Measurements from ENCODE around the gene CCDC40.

CCDC40 gene

DNA sequence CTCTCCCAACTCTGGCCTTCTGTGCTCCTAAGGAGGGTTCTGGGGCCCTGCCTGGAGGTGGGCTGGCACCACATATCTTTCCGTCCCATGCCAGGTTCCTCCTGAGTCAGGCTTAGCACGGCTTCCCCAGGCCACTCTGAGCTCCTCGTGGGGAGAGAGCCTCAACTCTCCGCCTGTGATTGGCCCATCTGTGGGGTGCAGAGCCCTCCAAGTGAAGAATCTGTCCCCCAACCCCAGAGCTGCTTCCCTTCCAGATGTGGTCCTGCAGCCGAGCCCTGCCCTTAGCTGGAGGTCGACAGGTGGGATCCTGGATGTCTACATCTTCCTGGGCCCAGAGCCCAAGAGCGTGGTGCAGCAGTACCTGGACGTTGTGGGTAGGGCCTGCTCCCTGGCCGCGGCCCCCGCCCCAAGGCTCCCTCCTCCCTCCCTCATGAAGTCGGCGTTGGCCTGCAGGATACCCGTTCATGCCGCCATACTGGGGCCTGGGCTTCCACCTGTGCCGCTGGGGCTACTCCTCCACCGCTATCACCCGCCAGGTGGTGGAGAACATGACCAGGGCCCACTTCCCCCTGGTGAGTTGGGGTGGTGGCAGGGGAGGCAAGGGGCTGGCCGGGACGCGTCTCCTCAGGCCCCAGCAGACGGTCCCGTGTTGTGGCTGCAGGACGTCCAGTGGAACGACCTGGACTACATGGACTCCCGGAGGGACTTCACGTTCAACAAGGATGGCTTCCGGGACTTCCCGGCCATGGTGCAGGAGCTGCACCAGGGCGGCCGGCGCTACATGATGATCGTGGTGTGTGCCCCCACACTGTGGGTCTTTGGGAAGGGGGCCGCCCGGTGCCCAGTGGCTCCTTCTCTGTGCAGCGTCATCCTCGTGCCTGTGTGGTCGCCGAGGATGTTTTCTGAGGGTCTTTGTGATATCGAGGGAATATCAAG lies 71.9 kb downstream of the CCDC40 start:
- H3K4me3 ChIP-seq (ENCODE audit: low read depth in 1 of 2, low read length in 2 of 2), result no peak overlapping the region
- no peaks in the 10 kb centered on the region for H3K4me1 ChIP-seq (ENCODE audit: control insufficient read depth in 1 of 2, insufficient read depth in 2 of 2, low read length in 2 of 2)
- peaks cover 0 to 7% of the 10 kb centered on the region in 2 donors for H3K36me3 ChIP-seq (ENCODE audit: control insufficient read depth in 1 of 2, insufficient read depth in 2 of 2, low read length in 2 of 2)
- no peak overlapping the region for H3K27ac ChIP-seq (ENCODE audit: low read length)
- H3K27me3 ChIP-seq (ENCODE audit: low read depth, low read length), result no peaks in the 10 kb centered on the region
- no peaks in the 10 kb centered on the region for H3K9me3 ChIP-seq (ENCODE audit: control insufficient read depth in 1 of 2, low read length in 2 of 2)

DNA sequence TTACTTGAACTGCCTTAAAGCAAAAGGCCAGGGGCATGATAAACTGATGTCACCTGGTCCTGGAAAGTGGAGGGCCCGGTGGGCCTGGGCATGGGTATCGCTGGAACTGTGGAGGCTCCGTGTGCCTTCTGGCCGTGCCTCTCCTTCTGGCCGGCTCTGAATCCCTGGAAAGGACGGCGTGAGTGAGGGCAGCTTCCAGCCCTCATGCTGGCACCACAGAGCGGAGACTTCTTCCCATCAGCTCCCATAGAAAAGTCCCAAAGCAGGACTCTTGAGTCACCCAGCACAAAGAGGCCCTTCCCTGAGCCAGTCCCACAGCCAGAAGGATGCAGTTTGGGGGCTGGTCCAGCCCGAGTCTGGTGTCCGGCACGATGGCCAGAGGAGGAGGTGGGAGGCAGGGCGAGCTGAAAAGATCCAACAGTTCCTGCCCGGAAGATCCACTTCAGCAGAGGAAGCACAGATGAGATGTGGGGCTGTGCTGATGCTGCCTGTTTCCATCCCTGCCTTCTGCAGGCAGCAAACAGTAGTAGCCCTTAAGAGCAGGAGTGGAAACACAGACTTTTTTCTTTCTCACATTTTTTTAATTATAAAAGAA lies 72.7 kb downstream of the CCDC40 start:
- Histone ChIP-seq H3K36me3 (ENCODE audit: control insufficient read depth in 1 of 2, insufficient read depth in 2 of 2, low read length in 2 of 2) (peaks cover 0 to 8% of the 10 kb centered on the region in 2 donors), H3K27ac (ENCODE audit: low read length) (no peak overlapping the region), H3K4me3 (ENCODE audit: low read depth in 1 of 2, low read length in 2 of 2) (no peak overlapping the region), H3K9me3 (ENCODE audit: control insufficient read depth in 1 of 2, low read length in 2 of 2) (no peaks in the 10 kb centered on the region), H3K27me3 (ENCODE audit: low read depth, low read length) (no peaks in the 10 kb centered on the region), H3K4me1 (ENCODE audit: control insufficient read depth in 1 of 2, insufficient read depth in 2 of 2, low read length in 2 of 2) (no peaks in the 10 kb centered on the region)

DNA sequence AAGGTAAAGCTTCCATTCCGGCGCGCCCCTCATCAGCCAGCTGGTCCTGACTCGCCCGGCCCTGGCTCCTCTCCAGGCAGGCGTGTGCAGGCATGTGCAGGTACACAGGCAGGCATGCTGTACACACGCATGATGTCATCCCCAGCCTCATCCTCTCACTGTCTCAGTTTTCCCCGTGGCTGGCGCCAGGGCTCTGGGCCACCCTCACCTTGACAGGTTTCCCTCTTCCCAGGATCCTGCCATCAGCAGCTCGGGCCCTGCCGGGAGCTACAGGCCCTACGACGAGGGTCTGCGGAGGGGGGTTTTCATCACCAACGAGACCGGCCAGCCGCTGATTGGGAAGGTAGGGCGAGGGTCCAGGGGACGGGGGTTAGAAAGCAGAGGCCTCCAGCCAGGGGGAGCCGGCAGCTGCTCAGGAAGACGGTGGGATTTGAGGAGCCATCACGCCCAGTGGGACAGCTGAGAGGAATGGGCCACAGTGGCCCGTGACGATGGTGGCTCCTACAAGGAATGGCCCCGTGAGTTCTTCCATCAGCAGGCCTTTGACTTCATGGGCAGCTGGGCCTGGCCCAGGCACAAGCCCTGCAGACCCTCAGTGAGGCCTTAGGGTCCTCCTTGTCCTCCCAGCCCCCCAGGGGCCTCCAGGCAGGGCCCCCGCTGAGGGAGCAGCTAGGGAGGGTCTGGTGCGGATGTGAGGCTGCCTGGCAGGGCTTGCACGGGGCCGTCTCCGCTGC lies 73.4 kb downstream of the CCDC40 start:
- Histone ChIP-seq H3K4me1 (ENCODE audit: control insufficient read depth in 1 of 2, insufficient read depth in 2 of 2, low read length in 2 of 2) (no peaks in the 10 kb centered on the region), H3K9me3 (ENCODE audit: control insufficient read depth in 1 of 2, low read length in 2 of 2) (no peaks in the 10 kb centered on the region), H3K36me3 (ENCODE audit: control insufficient read depth in 1 of 2, insufficient read depth in 2 of 2, low read length in 2 of 2) (peaks cover 0 to 9% of the 10 kb centered on the region in 2 donors), H3K27ac (ENCODE audit: low read length) (no peak overlapping the region), H3K27me3 (ENCODE audit: low read depth, low read length) (no peaks in the 10 kb centered on the region), H3K4me3 (ENCODE audit: low read depth in 1 of 2, low read length in 2 of 2) (no peak overlapping the region)

DNA sequence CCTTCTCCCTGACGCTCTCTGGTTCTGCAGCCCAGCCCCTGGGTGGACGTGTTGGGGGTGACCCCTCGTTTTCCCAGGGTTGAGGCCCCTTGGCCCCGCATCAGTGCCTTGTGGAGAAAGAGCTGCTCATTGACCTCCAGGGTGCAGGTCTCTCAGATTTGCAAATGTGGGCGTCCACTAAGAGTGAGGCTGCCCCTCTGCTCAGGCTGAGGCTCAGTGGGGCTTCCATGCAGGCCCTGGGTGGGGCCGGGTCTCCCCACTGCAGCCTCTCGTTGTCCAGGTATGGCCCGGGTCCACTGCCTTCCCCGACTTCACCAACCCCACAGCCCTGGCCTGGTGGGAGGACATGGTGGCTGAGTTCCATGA lies 74.0 kb downstream of the CCDC40 start:
- Histone ChIP-seq H3K27ac (ENCODE audit: low read length) (no peak overlapping the region), H3K9me3 (ENCODE audit: control insufficient read depth in 1 of 2, low read length in 2 of 2) (no peaks in the 10 kb centered on the region), H3K36me3 (ENCODE audit: control insufficient read depth in 1 of 2, insufficient read depth in 2 of 2, low read length in 2 of 2) (peaks cover 0 to 13% of the 10 kb centered on the region in 2 donors), H3K4me1 (ENCODE audit: control insufficient read depth in 1 of 2, insufficient read depth in 2 of 2, low read length in 2 of 2) (no peaks in the 10 kb centered on the region), H3K4me3 (ENCODE audit: low read depth in 1 of 2, low read length in 2 of 2) (no peak overlapping the region), H3K27me3 (ENCODE audit: low read depth, low read length) (no peaks in the 10 kb centered on the region)

DNA sequence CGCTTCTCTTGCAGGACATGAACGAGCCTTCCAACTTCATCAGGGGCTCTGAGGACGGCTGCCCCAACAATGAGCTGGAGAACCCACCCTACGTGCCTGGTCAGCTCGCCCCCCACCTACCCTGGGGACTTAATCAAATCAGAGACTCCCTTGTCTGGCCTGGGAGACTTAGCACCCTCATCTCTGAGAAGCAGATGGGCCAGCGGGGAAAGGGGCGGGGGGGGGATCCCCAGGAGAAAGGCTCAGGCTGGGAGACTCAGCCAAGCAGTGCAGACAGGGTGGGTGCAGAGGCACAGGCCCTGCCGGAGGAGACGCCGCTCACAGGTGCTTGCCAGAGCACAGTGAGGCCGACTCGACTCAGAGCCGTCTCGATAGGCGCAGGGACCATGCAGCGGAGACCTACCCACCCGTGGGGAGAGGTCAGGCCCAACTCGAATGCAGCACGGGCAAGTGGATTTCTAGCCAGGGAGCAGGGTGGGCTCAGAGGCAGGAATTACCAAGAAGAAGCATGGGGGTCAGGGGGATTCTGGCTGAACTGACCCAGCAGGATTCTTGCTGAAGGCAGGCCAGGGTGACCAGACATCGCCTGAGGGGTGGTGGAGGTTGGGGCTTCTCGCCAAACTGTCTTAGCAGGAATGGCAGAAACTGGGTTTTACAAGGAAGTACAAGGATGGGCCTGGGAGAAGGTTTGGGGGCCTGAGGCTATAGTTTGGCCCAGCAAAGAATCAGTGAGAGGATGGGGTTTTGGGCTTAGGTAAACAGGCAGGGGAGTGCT lies 74.7 kb downstream of the CCDC40 start:
- Histone ChIP-seq H3K27ac (ENCODE audit: low read length) (no peak overlapping the region), H3K9me3 (ENCODE audit: control insufficient read depth in 1 of 2, low read length in 2 of 2) (no peaks in the 10 kb centered on the region), H3K36me3 (ENCODE audit: control insufficient read depth in 1 of 2, insufficient read depth in 2 of 2, low read length in 2 of 2) (peaks cover 0 to 13% of the 10 kb centered on the region in 2 donors), H3K27me3 (ENCODE audit: low read depth, low read length) (no peaks in the 10 kb centered on the region), H3K4me3 (ENCODE audit: low read depth in 1 of 2, low read length in 2 of 2) (no peak overlapping the region), H3K4me1 (ENCODE audit: control insufficient read depth in 1 of 2, insufficient read depth in 2 of 2, low read length in 2 of 2) (no peaks in the 10 kb centered on the region)

DNA sequence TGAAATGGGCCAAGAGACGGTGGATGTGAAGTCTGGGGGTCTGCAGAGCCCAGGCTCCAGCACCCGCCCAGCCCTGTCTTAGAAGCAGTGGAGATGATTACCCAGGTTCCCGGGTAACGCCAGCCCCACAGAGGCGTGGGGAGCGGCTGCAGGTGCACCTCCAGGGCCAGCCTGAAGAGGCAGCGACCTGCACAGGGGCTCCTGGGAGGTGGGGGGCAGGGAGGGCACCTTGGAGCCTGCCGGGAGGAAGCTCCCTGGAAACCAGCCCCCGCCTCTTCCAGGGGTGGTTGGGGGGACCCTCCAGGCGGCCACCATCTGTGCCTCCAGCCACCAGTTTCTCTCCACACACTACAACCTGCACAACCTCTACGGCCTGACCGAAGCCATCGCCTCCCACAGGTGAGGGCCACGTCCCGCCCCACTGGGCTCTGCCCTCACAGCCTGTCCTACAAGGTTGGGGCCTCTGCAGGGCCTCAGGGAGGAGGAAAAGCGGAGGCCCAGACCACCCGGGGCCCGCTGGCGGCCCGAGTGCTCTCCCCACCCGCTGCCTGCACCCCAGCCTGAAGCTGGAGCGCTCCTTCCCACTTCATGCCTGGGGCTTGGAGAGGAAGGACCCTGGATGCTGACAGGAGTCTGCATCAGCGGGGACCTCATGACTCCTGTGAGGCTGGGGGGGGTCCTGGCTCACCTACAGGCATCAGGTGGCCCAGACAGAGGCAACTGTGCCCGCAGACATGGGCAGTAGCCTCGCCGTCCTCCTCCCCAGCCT lies 75.4 kb downstream of the CCDC40 start:
- no peaks in the 10 kb centered on the region for H3K27me3 ChIP-seq (ENCODE audit: low read depth, low read length)
- no peak overlapping the region for H3K27ac ChIP-seq (ENCODE audit: low read length)
- H3K9me3 ChIP-seq (ENCODE audit: control insufficient read depth in 1 of 2, low read length in 2 of 2), result no peaks in the 10 kb centered on the region
- no peak overlapping the region for H3K4me3 ChIP-seq (ENCODE audit: low read depth in 1 of 2, low read length in 2 of 2)
- no peaks in the 10 kb centered on the region for H3K4me1 ChIP-seq (ENCODE audit: control insufficient read depth in 1 of 2, insufficient read depth in 2 of 2, low read length in 2 of 2)
- H3K36me3 ChIP-seq (ENCODE audit: control insufficient read depth in 1 of 2, insufficient read depth in 2 of 2, low read length in 2 of 2), result peaks cover 0 to 13% of the 10 kb centered on the region in 2 donors

DNA sequence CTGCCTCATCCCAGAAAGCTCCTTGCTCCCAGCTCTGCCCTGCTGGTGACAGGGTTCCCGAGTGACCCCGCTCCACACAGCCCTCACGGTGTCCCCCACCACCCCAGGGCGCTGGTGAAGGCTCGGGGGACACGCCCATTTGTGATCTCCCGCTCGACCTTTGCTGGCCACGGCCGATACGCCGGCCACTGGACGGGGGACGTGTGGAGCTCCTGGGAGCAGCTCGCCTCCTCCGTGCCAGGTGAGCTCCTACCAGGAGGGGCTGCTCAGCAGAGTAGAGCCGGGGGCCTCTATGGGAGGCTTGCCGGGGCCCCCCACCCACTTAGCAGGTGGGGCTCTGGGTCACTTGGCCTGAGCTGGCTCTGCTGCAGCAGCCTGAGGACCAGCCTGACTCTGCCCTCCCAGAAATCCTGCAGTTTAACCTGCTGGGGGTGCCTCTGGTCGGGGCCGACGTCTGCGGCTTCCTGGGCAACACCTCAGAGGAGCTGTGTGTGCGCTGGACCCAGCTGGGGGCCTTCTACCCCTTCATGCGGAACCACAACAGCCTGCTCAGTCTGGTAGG lies 76.1 kb downstream of the CCDC40 start:
- Histone ChIP-seq H3K4me1 (ENCODE audit: control insufficient read depth in 1 of 2, insufficient read depth in 2 of 2, low read length in 2 of 2) (no peaks in the 10 kb centered on the region), H3K9me3 (ENCODE audit: control insufficient read depth in 1 of 2, low read length in 2 of 2) (no peaks in the 10 kb centered on the region), H3K27me3 (ENCODE audit: low read depth, low read length) (no peaks in the 10 kb centered on the region), H3K36me3 (ENCODE audit: control insufficient read depth in 1 of 2, insufficient read depth in 2 of 2, low read length in 2 of 2) (peaks cover 0 to 13% of the 10 kb centered on the region in 2 donors), H3K4me3 (ENCODE audit: low read depth in 1 of 2, low read length in 2 of 2) (no peak overlapping the region), H3K27ac (ENCODE audit: low read length) (no peak overlapping the region)

DNA sequence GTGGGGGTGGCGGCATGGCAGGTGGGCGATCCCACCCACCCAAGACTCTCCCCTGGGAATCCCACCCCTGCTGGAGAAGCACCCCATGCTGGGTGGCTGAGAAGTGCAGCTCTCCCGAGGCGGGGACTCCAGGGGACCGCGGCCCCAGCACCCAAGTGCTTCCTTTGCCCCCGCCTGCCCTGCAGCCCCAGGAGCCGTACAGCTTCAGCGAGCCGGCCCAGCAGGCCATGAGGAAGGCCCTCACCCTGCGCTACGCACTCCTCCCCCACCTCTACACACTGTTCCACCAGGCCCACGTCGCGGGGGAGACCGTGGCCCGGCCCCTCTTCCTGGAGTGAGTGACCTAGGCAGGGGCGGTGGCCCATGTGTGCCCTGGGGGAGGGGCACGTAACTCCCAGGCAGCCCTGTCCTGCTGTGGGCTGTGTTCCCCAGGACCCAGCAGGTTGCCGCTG lies 76.6 kb downstream of the CCDC40 start:
- Histone ChIP-seq H3K27me3 (ENCODE audit: low read depth, low read length) (no peaks in the 10 kb centered on the region), H3K4me3 (ENCODE audit: low read depth in 1 of 2, low read length in 2 of 2) (no peak overlapping the region)

DNA sequence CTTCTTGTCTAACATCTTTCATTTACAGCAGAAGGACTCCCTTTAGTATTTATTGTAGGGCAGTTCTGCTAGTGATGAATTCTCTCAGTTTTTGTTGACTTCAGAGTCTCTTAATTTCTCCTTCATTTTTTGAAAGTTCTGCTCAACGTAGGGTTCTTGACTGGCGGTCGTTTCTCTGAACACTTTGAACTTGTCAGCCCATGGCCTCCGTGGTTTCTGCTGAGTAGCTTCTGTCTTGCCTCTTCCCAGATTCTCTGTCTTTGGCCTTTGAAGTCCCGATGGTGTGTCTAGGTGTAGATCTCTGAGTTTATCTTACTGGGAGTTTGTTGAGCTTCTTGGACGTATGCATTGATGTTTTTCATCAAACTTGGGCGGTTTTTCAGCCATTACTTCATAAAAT lies 78.3 kb downstream of the CCDC40 start:
- H3K4me3 ChIP-seq (ENCODE audit: low read depth in 1 of 2, low read length in 2 of 2), result no peak overlapping the region
- no peak overlapping the region for H3K27ac ChIP-seq (ENCODE audit: low read length)
- no peaks in the 10 kb centered on the region for H3K4me1 ChIP-seq (ENCODE audit: control insufficient read depth in 1 of 2, insufficient read depth in 2 of 2, low read length in 2 of 2)
- peaks cover 0 to 22% of the 10 kb centered on the region in 2 donors for H3K36me3 ChIP-seq (ENCODE audit: control insufficient read depth in 1 of 2, insufficient read depth in 2 of 2, low read length in 2 of 2)
- H3K9me3 ChIP-seq (ENCODE audit: control insufficient read depth in 1 of 2, low read length in 2 of 2), result no peaks in the 10 kb centered on the region
- H3K27me3 ChIP-seq (ENCODE audit: low read depth, low read length), result no peaks in the 10 kb centered on the region

More for the DNA sequence above, 76.6 kb downstream of the CCDC40 start:
- H3K9me3 ChIP-seq (ENCODE audit: control insufficient read depth in 1 of 2, low read length in 2 of 2), result no peaks in the 10 kb centered on the region
- H3K27ac ChIP-seq (ENCODE audit: low read length), result no peak overlapping the region
- no peaks in the 10 kb centered on the region for H3K4me1 ChIP-seq (ENCODE audit: control insufficient read depth in 1 of 2, insufficient read depth in 2 of 2, low read length in 2 of 2)
- peaks cover 0 to 16% of the 10 kb centered on the region in 2 donors for H3K36me3 ChIP-seq (ENCODE audit: control insufficient read depth in 1 of 2, insufficient read depth in 2 of 2, low read length in 2 of 2)

DNA sequence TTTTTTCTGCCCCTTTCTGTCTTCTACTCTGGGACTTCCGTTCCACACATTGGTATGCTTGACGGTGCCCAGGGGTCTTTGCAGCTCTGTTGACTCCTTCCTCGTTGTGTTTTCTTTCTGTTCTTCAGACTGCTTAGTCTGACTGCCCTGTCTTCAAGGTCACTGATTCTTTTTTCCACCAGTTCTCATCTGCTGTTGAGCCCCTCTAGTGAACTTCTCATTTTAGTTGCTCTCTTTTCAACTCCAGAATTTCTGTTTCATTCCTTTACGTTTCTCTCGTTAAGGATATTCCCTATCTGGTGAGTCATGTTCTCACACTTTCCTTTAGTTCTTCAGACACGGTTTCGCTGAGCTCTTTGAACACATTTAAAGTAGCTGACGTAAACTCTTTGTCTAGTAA lies 78.7 kb downstream of the CCDC40 start:
- Histone ChIP-seq H3K4me1 (ENCODE audit: control insufficient read depth in 1 of 2, insufficient read depth in 2 of 2, low read length in 2 of 2) (no peaks in the 10 kb centered on the region), H3K4me3 (ENCODE audit: low read depth in 1 of 2, low read length in 2 of 2) (no peak overlapping the region), H3K27me3 (ENCODE audit: low read depth, low read length) (no peaks in the 10 kb centered on the region), H3K36me3 (ENCODE audit: control insufficient read depth in 1 of 2, insufficient read depth in 2 of 2, low read length in 2 of 2) (peaks cover 0 to 22% of the 10 kb centered on the region in 2 donors), H3K27ac (ENCODE audit: low read length) (no peak overlapping the region), H3K9me3 (ENCODE audit: control insufficient read depth in 1 of 2, low read length in 2 of 2) (no peaks in the 10 kb centered on the region)
